ENCODE data around the gene TTLL8.

TTLL8 gene

GRCh38 chr22:50061824-50062355 is 3.8 kb upstream of the TTLL8 start:
- no peak overlapping the region for H3K4me3 ChIP-seq
- in situ Hi-C loops (cut with MboI; ENCODE audit: low sequenced_read_pairs): no loop called here
- no peaks in the 10 kb centered on the region for H3K27me3 ChIP-seq (ENCODE audit: low read depth)
- H3K4me1 ChIP-seq: no peaks in the 10 kb centered on the region
- no peaks in the 10 kb centered on the region for H3K36me3 ChIP-seq (replicated peaks)
- no peaks in the 10 kb centered on the region for H3K9me3 ChIP-seq
- no peak for DNase-seq (ENCODE audit: low spot score in 2 of 2)

DNA sequence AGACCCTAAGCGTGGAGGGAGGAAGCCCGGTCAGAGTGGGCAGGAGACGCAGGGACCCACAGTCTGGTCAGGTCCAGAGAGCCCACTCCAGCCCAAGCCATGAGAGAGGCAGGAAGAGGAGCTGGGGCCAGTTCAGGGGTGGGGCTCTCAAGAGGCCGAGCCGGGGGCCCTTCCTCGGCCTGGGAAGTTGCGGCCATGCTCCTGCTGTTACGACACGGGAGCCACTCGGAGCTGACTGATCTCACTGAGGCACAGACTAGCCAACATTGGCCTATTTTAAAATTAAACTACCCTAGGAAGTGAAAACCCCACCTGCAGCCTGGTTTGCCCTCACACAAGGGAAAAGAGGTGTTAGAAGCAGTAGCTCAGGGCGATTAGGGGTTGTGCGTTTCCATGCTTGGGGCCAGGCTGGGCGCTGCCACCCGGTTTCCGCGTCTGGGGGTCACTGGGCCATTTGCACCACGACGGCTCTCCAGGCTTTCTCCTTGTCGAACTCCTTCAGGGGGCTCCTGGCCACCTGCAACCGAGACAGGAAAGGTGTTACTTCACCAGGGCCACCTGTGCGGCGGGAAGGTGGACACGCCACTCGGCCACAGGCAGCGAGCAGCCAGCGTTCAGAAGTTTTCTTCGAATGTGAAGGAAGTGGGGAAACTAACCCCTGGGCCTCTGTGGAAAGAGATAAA is 3.2 kb upstream of the TTLL8 start:
- in situ Hi-C loops (cut with MboI; ENCODE audit: low sequenced_read_pairs): no loop called here
- H3K4me3 ChIP-seq: no peak overlapping the region
- H3K4me1 ChIP-seq: no peaks in the 10 kb centered on the region
- H3K9me3 ChIP-seq: no peaks in the 10 kb centered on the region
- DNase-seq (ENCODE audit: low spot score in 2 of 2): no peak
- H3K36me3 ChIP-seq (replicated peaks): no peaks in the 10 kb centered on the region
- H3K27me3 ChIP-seq (ENCODE audit: low read depth): no peaks in the 10 kb centered on the region

DNA sequence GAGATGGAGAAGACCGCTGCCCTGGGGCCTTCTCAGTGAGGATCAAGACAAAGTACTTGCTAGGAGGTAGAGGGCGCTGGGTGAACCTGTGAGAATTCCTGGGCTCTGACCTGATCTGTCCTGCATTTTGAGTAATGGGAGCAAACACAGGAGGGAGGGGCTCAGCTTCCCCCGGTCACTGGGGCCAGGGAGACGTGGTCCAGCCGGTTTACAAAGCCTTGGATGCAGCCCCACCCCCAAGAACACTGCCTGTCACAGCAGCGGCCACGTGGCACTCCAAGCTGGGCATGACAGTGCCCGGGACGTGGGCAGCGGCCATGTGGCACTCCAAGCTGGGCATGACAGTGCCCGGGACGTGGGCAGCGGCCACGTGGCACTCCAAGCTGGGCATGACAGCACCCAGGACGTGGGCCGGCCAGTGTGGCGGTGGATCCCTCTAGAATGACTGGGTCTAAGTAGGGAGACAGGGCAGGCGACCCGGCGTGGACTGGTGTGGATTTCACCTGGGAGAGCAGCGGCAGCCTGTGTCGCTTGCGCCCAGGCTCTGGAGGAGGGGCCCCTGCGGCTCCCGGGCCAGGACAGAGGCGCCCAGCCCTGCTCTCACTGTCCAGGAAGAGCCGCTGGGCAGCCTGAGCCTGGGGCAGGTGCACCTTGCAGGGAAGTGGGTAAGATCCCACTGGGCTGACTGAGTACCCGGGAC is 2.5 kb upstream of the TTLL8 start:
- Histone ChIP-seq H3K36me3 (replicated peaks) (no peaks in the 10 kb centered on the region), H3K9me3 (no peaks in the 10 kb centered on the region), H3K4me3 (no peak overlapping the region), H3K27me3 (ENCODE audit: low read depth) (no peaks in the 10 kb centered on the region), H3K4me1 (no peaks in the 10 kb centered on the region)
- in situ Hi-C loops (cut with MboI; ENCODE audit: low sequenced_read_pairs): no loop called here
- no peak for DNase-seq (ENCODE audit: low spot score in 2 of 2)

GRCh38 chr22:50059881-50060262 is 1.8 kb upstream of the TTLL8 start:
- H3K4me1 ChIP-seq: no peaks in the 10 kb centered on the region
- no peaks in the 10 kb centered on the region for H3K27me3 ChIP-seq (ENCODE audit: low read depth)
- no peak for DNase-seq (ENCODE audit: low spot score in 2 of 2)
- H3K36me3 ChIP-seq (replicated peaks): no peaks in the 10 kb centered on the region
- H3K9me3 ChIP-seq: no peaks in the 10 kb centered on the region
- in situ Hi-C loops (cut with MboI; ENCODE audit: low sequenced_read_pairs): no loop called here
- no peak overlapping the region for H3K4me3 ChIP-seq

- peak in 1 of 2 experiments; percentile 31 for DNase-seq (ENCODE audit: low spot score in 2 of 2)
- H3K27me3 ChIP-seq (ENCODE audit: low read depth): no peaks in the 10 kb centered on the region
- in situ Hi-C loops (cut with MboI; ENCODE audit: low sequenced_read_pairs): no loop called here
- H3K4me1 ChIP-seq: no peaks in the 10 kb centered on the region
- H3K9me3 ChIP-seq: no peaks in the 10 kb centered on the region
- H3K36me3 ChIP-seq (replicated peaks): no peaks in the 10 kb centered on the region
- no peak overlapping the region for H3K4me3 ChIP-seq
Measured at GRCh38 chr22:50058906-50059880, 1.1 kb upstream of the TTLL8 start.

DNA sequence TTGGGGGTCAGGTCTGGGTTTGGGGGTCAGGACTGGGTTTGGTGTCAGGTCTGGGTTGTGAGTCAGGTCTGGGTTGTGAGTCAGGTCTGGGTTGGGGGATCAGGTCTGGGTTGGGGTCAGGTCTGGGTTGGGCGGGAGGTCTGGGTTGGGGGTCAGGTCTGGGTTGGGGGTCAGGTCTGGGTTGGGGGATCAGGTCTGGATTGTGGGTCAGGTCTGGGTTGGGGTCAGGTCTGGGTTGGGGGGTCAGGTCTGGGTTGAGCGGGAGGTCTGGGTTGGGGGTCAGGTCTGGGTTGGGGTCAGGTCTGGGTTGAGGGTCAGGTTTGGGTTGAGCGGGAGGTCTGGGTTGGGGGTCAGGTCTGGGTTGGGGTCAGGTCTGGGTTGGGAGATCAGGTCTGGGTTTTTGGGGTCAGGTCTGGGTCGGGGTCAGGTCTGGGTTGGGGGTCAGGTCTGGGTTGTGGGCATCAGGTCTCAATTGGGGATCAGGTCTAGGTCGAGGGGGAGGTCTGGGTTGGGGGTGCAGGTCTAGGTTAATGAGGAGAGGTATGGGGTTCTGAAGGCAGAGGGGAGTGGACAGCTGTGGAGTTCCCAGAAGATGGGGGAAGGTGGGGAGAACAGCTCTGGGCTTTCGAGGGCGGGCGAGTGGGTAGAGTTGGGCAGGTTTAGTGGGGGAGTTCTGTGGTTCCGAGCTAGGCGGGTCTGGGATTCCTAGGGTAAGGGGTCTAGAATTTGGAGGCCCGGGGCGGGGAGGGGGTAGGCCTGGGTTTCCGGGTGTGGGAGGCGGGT is 629 bp downstream of the TTLL8 start:
- in situ Hi-C loops (cut with MboI; ENCODE audit: low sequenced_read_pairs): no loop called here

GRCh38 chr22:50056214-50056972 is 1.7 kb downstream of the TTLL8 start:
- in situ Hi-C loops (cut with MboI; ENCODE audit: low sequenced_read_pairs): no loop called here
- no peaks in the 10 kb centered on the region for H3K27me3 ChIP-seq (ENCODE audit: low read depth)
- DNase-seq (ENCODE audit: low spot score in 2 of 2): no peak
- H3K9me3 ChIP-seq: peaks cover 3% of the 10 kb centered on the region; the same call in 1 of the 2 replicates
- no peaks in the 10 kb centered on the region for H3K4me1 ChIP-seq
- H3K4me3 ChIP-seq: no peak overlapping the region
- H3K36me3 ChIP-seq (replicated peaks): no peaks in the 10 kb centered on the region

More for the DNA sequence above, 629 bp downstream of the TTLL8 start:
- Histone ChIP-seq H3K4me1 (no peaks in the 10 kb centered on the region), H3K27me3 (ENCODE audit: low read depth) (no peaks in the 10 kb centered on the region), H3K9me3 (peaks cover under 1% of the 10 kb centered on the region; the same call in 1 of the 2 replicates), H3K36me3 (replicated peaks) (no peaks in the 10 kb centered on the region), H3K4me3 (no peak overlapping the region)
- DNase-seq (ENCODE audit: low spot score in 2 of 2): no peak

DNA sequence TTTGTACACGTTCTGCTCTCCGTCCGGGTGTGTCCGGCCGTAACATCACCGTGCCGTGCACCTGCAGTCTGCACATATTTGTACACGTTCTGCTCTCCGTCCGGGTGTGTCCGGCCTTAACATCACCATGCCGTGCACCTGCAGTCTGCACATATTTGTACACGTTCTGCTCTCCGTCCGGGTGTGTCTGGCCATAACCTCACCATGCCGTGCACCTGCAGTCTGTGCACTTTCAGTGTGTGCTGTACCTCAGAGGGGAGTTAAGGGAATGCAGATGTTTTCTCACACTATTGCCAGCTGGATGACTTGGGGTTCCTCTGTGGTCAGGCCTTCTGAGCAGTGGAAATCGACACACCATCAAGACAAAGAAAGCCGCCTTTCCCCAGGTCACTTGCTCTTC is 4.2 kb downstream of the TTLL8 start:
- DNase-seq (ENCODE audit: low spot score in 2 of 2): no peak
- H3K27me3 ChIP-seq (ENCODE audit: low read depth): no peaks in the 10 kb centered on the region
- in situ Hi-C loops (cut with MboI; ENCODE audit: low sequenced_read_pairs): no loop called here
- H3K4me3 ChIP-seq: no peak overlapping the region
- H3K9me3 ChIP-seq: peaks cover 3% of the 10 kb centered on the region; the same call in 1 of the 2 replicates
- H3K36me3 ChIP-seq (replicated peaks): no peaks in the 10 kb centered on the region
- H3K4me1 ChIP-seq: no peaks in the 10 kb centered on the region

DNA sequence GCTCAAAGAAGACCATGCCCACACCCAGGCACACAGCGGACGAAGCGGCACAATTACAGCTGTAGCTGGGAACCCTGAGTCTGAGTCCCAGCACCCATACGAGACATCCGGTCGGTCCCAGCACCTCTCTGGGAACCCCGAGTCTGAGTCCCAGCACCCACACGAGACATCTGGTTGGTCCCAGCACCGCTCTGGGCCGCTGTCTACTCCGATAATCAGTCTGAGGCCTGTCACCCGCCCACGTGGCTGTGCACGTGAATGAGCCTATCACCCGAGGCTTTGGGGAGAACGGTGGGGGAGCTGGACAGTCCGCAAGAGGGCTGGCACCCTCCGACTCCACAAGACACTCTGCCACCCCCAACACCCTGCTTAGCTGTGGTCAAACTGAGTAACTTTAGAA is 6.2 kb downstream of the TTLL8 start:
- no peaks in the 10 kb centered on the region for H3K4me1 ChIP-seq
- H3K36me3 ChIP-seq (replicated peaks): no peaks in the 10 kb centered on the region
- no peaks in the 10 kb centered on the region for H3K27me3 ChIP-seq (ENCODE audit: low read depth)
- no peak overlapping the region for H3K4me3 ChIP-seq
- no peak for DNase-seq (ENCODE audit: low spot score in 2 of 2)
- peaks cover 3% of the 10 kb centered on the region; the same call in 1 of the 2 replicates for H3K9me3 ChIP-seq
- in situ Hi-C loops (cut with MboI; ENCODE audit: low sequenced_read_pairs): no loop called here

DNA sequence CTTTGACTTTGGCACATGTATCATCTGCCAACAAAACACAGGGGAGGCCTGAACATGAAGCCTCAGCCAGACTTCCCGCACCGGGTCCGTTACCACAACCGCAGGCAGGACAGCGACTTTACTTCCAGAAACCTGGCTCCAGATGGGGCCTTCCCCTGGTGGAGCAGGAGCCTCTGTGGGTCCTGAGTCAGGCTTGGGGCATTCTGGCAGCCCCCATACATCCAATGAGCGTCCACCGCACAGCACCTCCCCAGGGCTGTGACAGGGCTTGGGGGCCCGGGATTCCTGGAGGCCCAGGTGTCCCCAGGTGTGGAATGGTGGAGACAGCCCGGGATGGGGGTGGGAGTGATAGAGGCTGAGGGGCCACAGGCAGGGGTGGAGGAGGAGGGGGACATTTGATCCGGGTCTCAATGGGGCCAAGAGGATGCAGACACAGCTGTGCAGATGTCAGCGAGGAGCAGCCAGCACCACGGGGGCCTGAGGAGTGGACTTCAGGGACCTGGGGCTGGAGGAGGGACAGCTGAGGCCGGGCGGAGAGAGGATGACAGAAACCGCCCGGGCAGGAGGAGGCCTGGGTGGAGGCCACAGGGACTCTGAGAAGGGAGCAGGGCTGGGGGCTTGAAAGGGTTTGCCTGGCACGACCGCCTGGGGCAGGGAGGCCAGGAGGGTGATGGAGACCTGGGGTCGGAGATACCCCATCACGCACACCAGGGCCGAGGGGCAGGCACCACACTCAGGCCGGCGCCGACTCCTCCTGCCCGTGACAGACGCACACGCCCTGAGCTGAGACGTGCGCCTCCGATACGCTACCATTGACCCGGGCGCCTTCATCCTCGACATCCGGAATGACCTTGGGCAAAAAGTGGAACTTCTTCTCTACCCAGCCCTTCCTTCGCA is 8.6 kb downstream of the TTLL8 start:
- in situ Hi-C loops (cut with MboI; ENCODE audit: low sequenced_read_pairs): no loop called here
- Histone ChIP-seq H3K9me3 (peaks cover 3% of the 10 kb centered on the region; the same call in 1 of the 2 replicates), H3K36me3 (replicated peaks) (no peaks in the 10 kb centered on the region), H3K4me1 (no peaks in the 10 kb centered on the region), H3K4me3 (no peak overlapping the region), H3K27me3 (ENCODE audit: low read depth) (no peaks in the 10 kb centered on the region)
- no peak for DNase-seq (ENCODE audit: low spot score in 2 of 2)

- H3K9me3 ChIP-seq: peaks cover 3% of the 10 kb centered on the region; the same call in 1 of the 2 replicates
- H3K4me3 ChIP-seq: no peak overlapping the region
- H3K27me3 ChIP-seq (ENCODE audit: low read depth): no peaks in the 10 kb centered on the region; the same call in 1 of the 2 replicates
- no peak for DNase-seq (ENCODE audit: low spot score in 2 of 2)
- no peaks in the 10 kb centered on the region for H3K36me3 ChIP-seq (replicated peaks)
- H3K4me1 ChIP-seq: no peaks in the 10 kb centered on the region
- in situ Hi-C loops (cut with MboI; ENCODE audit: low sequenced_read_pairs): no loop called here
Measured at GRCh38 chr22:50048836-50049235, 9.3 kb downstream of the TTLL8 start.
